HG03432 (cell line): ENCODE data around the gene NR3C2.

ENCODE experiments used
- ATAC-seq: cut with Tn5 transposase; IDR thresholded peaks from one replicate; pipeline ENCODE4 v1.9.1; 2021; ENCODE audit warnings: mild to moderate bottlenecking, moderate library complexity; ENCODE audit not compliant: unreplicated experiment

NR3C2 gene

DNA sequence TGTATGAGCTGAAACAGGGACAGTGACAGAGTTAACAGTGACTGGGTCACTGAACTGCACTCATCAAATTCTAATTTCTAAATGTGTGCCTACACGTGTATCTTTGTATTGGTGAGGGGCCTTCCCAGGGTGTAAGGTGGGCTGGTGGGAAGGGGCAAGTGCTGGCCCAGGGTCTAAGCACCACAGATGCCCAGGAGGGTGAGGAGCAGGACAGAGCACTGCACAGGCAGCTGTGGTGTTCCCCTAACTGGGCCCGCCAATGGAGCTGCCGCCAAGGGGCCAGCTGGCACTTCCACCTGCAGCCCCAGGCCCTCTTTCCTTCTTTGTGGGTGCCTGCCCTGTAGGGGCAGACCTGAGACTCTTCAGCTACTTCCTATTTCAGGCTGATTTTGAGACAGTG, 360.5 kb downstream of the NR3C2 start:
- no peak for ATAC-seq

- ATAC-seq: no peak
Measured at GRCh38 chr4:148081267-148081666, 360.9 kb downstream of the NR3C2 start.

GRCh38 chr4:148079961-148080360, 362.3 kb downstream of the NR3C2 start:
- no peak for ATAC-seq

GRCh38 chr4:148078061-148078460, 364.2 kb downstream of the NR3C2 start:
- ATAC-seq: no peak

GRCh38 chr4:148077581-148077980, 364.6 kb downstream of the NR3C2 start:
- ATAC-seq: no peak

GRCh38 chr4:148076964-148077363, 365.2 kb downstream of the NR3C2 start:
- no peak for ATAC-seq

DNA sequence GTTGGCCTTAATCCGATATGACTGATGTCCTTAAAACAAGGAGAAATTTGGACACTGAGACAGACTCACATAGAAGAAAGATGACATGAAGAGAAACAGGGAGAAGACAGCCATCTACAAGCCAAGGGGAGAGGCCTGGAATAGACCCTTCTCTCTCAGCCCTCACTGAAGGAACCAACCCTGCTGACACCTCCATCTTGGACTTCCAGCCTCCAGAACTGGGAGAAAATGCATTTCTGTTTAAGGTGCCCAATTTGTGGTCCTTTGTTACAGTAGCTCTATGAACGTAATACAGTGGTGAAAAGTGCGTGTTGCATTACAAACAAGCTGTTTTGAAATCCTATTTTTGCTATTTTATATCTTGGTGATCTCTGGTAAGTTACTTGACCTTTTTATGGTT, 366.8 kb downstream of the NR3C2 start:
- ATAC-seq: no peak

GRCh38 chr4:148074462-148074861, 367.8 kb downstream of the NR3C2 start:
- ATAC-seq: no peak

- ATAC-seq: no peak
Measured at GRCh38 chr4:148073349-148073748, 368.9 kb downstream of the NR3C2 start.

- ATAC-seq: no peak
Measured at GRCh38 chr4:148072789-148073188, 369.4 kb downstream of the NR3C2 start.

GRCh38 chr4:148071009-148071408, 371.2 kb downstream of the NR3C2 start:
- no peak for ATAC-seq

DNA sequence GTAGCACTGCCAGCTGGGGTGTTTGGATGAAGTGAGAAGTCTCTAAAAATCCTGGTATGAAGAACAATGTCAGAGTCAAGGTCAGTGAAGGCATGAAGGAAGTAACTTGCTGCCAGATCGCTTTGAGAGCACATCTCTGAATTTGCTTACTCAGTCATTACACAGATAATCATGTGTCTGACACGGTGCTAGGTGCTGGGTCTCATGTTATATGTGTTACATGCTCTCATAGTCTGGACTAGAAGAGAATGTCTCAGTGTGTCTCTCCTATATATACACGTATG, 372.4 kb downstream of the NR3C2 start:
- ATAC-seq: no peak

- ATAC-seq: no peak
Measured at GRCh38 chr4:148069086-148069894, 372.9 kb downstream of the NR3C2 start.

DNA sequence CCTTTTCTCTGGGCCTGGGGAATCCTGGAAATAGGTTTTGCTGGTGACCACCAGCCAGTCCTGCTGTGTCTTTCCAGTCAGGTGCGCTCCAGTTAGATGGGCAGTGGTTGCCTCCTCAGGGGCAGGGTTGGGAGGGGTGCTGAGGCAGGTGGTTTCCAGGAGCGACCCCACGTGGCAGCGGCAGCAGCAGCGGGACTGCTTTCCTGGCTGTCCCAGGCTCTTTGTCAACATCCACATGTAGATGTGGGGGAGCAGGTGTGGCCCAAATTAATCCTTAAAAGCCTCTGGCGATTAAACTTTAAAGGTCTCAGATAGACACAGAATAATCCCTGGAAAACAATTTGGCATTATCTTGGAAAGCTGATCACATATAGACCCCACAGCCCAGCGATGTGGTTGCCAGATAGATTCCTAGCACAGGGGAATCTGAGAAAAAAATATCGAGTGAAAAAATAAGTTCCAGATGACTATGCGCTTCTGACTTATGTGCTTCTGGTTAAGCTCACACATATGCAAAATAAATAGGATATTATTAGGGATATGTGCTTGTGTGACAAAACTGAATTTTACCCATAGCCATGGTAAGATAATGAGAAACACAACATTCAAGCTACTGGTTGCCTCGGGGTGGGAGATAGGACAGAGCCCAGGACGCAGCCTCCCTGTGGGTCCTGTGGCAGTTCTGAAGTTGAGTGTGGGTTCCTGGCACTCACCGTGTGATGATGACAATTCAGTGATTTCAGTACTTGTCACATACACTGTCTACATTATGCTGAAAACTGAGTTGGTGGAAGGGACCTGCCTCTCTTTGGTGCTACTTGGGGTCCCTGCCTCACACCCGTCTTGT, 373.9 kb downstream of the NR3C2 start:
- no peak for ATAC-seq

DNA sequence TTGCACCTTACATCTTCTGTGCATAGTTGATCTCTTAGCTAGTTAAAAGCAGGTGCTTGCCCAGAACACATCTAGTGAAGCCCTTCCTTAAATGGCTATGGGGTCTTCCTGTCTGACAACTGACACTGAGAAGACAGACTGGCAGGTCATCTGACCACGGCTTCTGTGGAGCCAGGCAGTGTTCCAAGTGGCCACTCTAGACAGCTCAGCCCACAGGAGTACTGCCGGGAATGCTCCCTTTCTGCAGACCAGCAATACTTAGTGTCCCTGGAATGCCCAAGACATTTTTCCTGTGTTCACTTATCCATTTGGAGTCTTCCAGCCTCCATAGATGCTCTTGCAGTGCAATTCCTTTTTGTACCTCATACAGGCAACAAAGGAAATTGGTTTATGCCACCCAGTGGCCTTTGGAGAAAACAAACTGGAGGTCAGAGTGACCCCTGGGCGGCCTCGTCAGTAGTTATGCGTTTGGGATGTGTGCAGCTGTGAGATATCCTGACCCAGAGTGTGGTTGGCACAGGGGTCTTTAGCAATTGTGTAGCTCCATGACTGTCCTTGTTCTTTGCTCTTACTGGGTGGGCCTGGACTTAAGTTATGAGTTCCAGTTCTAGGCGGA, 374.8 kb downstream of the NR3C2 start:
- ATAC-seq: no peak

DNA sequence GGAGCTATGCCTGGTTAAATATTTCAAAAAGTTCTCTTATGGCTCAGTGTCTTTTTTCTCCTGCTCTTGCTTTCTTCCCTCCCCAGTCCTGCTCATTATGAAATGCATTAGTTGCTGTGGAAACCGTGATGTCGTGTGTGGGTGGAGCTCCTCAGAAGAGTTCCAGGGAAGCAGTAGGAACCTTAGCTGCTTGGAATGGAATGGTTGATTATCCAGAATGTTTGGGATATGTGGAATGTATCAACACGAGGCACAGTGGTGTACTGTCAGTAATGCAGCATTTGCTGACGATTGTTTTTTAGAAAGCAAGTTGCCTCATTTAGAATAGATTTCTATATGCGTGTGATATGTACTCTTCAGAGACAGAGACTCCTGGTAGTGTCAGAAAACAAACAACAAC, 377.1 kb downstream of the NR3C2 start:
- ATAC-seq: no peak

- no peak for ATAC-seq
Measured at GRCh38 chr4:148064451-148064850, 377.8 kb downstream of the NR3C2 start.

DNA sequence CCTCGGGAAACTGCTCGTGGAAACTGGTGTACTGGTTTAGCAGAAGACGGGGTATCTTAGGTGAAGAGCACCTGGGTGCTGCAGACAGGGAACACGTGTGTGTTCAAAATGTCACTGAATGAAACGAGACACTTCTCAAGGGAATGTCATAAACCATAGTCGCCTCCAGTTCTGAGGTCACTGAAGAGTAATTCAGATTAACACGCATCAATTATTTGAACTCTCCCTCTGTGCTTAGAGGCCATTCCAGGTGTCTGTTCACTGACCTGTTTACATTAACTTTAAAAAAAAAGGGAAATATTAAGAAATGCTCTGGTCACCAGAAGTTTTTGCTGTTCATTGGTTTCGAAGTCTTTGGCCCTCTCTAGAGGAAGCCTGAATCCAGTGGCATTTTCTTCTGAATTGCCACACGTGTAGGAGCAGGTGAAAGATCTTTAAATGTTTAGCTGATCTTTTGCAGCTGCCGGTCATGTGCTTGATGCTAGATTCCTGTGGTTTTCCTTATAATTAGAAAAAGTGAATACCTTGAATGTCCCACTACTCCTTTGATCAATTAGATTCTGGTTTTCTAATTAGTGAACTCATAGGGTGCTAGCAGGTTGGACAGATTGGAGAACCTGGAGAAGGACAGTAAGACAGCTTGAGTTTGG, 379.8 kb downstream of the NR3C2 start:
- ATAC-seq: no peak

DNA sequence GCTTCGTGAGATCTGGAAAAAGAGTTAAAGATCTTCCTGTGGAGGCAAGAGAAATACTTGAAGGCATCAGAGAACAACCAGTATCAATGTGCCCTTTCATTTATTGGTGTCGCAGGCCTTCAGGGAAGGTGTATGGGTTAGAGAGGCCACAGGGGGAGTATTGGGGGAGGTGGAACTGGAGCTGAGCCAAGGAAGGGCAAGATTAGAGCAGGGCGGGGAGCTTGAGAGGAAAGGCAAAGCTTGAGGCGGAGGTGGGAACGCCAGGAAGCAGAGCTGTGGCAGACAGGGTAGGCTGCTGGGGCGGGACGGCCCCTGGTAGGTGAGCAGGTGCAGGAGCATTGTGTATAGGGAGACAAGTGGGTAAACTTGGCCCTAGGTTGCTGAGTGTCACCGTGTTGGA, 380.4 kb downstream of the NR3C2 start:
- ATAC-seq: no peak

DNA sequence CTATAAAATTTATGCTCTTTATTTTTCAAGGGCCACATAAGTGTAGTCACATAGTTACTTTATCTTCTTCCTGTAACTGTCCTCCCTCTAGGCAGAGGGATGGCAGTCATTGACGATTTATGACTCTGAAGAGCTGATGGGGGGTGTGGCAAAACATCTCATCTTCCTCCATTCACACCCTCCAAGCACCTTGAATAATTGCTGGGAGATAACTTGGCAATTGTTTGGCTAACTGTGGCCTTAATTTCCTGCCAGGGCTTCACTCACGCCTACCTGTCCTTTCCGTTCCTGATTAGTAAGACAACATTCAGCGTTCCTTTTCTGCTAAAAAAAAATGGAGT, 381.1 kb downstream of the NR3C2 start:
- no peak for ATAC-seq

DNA sequence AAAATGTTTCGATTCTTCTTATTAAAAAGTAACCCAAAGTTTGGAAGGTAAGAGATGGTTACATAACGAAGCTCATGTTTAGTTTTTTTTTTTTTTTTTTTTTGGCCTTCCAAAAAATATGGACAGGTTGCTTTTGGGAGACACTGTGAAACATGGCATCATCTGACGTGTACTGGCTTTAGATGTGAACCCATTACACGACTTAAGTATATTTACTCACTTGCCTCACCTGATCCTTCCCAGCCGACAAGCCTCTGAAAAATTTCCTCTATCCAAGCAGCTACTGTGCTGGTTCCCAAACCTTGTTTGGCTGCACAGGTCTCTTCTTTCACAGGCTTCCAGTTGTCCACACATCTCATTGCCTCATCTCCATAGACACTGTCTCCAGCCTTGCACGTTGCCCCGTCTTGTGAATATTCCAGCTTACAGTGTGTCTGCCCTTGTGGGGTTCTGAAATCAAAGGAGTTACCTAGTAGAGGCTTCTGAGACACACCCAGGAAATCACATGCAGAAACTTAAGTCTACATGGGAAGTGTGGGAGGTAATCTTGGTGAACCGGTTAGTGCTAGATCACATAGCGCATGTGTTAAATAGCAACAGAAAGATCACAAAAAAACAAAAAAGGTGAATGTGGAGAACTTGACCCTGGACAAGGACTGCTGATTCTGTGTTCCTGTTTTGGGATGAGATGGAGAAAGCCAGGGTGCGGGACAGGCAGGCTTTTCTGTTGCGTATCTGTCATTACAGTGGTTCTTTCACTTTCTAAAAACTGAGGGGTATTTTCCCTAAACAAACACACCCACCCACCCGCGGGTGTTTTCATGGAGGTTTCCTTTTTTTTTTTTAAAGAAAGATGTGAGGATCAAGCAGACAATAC, 381.7 kb downstream of the NR3C2 start:
- ATAC-seq: no peak
